Activated CD4-positive, alpha-beta T cell treated with anti-CD3 and anti-CD28 coated beads, Interleukin-2, Interleukin-4, amounts not matched to agents 100 ng/mL and 50 ng/mL, durations not matched to agents 16 hours and 8 hours (primary cell): ENCODE results near the gene TUT7.
"Not testable (repeated sequence)": the region's sequence is repeated elsewhere in the genome, so short reads cannot be mapped to it uniquely, and the experiment has no call there.

Source experiments
- DNase-seq: peaks from one replicate; pipeline ENCODE4 v3.0.0-alpha.2; 2020; ENCODE audit warnings: low spot score

TUT7 gene

GRCh38 chr9:86300701-86301100 lies 53.5 kb downstream of the TUT7 start:
- DNase-seq: no peak

GRCh38 chr9:86298873-86299272 lies 55.3 kb downstream of the TUT7 start:
- no peak for DNase-seq

- not testable (repeated sequence) for DNase-seq
Measured at GRCh38 chr9:86290341-86290740, 63.9 kb downstream of the TUT7 start.

- DNase-seq: no peak
Measured at GRCh38 chr9:86288499-86289198, 65.6 kb downstream of the TUT7 start.

- DNase-seq: peak; percentile 31
Measured at GRCh38 chr9:86287013-86287412, 67.2 kb downstream of the TUT7 start.

GRCh38 chr9:86286278-86286677 lies 67.9 kb downstream of the TUT7 start:
- DNase-seq: no peak

GRCh38 chr9:86285261-86285660 lies 68.9 kb downstream of the TUT7 start:
- DNase-seq: no peak

- no peak for DNase-seq
Measured at GRCh38 chr9:86282979-86283535, 71.2 kb downstream of the TUT7 start.

GRCh38 chr9:86282077-86282978 lies 71.9 kb downstream of the TUT7 start, which contains the start of gene ISCA1:
Gene ISCA1, minus strand, starts transcription at chr9:86282538. Its CDS starts 80 bp downstream, at chr9:86282458.
- peak; percentile 96 for DNase-seq

GRCh38 chr9:86281593-86282076 lies 72.6 kb downstream of the TUT7 start:
- no peak for DNase-seq

- DNase-seq: no peak
Measured at GRCh38 chr9:86280580-86280979, 73.6 kb downstream of the TUT7 start.

- no peak for DNase-seq
Measured at GRCh38 chr9:86279839-86280238, 74.4 kb downstream of the TUT7 start.

- DNase-seq: no peak
Measured at GRCh38 chr9:86277072-86277471, 77.1 kb downstream of the TUT7 start.

GRCh38 chr9:86275962-86276361 lies 78.2 kb downstream of the TUT7 start:
- DNase-seq: no peak

- no peak for DNase-seq
Measured at GRCh38 chr9:86274821-86275643, 79.2 kb downstream of the TUT7 start.

- DNase-seq: no peak
Measured at GRCh38 chr9:86272221-86272620, 82.0 kb downstream of the TUT7 start.

- no peak for DNase-seq
Measured at GRCh38 chr9:86263876-86264275, 90.3 kb downstream of the TUT7 start.

- no peak for DNase-seq
Measured at GRCh38 chr9:86262492-86262891, 91.7 kb downstream of the TUT7 start.

- no peak for DNase-seq
Measured at GRCh38 chr9:86259557-86259956, 94.7 kb downstream of the TUT7 start, which contains the start of gene C9orf153. Gene C9orf153, minus strand, starts transcription at chr9:86259657. Its CDS starts 30,054 bp downstream, at chr9:86229603.

- DNase-seq: no peak
Measured at GRCh38 chr9:86257391-86257790, 96.8 kb downstream of the TUT7 start.

- no peak for DNase-seq
Measured at GRCh38 chr9:86256653-86257052, 97.6 kb downstream of the TUT7 start.

GRCh38 chr9:86253577-86253976 lies 100.6 kb downstream of the TUT7 start:
- DNase-seq: no peak
